ENCODE measurements around the gene HDHD3.
"Not testable (repeated sequence)": the region's sequence is repeated elsewhere in the genome, so short reads cannot be mapped to it uniquely, and the experiment has no call there.

HDHD3 gene

DNA sequence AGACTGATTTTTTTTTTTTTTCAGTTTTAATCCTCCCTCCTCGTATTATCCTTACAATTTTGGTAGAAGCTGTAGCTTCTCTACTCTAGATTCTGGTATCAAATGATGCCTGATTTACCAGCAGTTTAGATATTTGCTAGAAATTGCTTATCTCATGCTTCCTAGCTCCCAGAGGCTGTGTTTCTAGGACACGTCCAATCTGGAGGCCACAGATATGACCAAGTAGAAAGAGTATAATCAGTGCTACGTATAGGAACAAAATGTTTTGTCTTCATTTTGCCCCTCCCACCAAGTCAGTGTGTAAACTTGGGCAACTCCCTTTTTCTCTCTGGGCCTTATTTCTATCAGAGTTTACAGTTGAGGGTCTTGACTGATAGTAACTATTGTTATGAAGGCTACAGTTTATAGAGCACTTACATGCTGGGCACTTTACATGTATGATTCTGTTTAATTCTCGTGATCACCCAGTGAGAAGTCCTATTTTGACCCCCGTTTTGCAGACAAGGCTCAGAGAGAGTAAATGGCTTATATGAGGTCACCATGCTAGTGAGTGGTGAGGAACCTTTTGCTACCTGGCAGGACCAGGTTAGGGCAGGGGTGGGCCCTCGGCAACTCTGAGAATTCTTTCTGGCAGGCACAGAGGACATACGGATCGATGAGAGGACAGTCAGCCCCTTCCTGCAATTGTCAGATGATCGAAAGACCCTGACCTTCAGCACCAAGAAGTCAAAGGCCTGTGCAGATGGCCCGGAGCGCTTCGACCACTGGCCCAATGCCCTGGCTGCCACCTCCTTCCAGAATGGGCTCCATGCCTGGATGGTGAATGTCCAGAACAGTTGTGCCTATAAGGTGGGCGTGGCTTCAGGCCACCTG, 7.6 kb downstream of the HDHD3 start:
- TF ChIP-seq ESRRG (CRISPR knock-in tag; IDR thresholded peaks at IDR 0.05) (no peak), ZNF70 (CRISPR knock-in tag; IDR thresholded peaks at IDR 0.05) (no peak), ZFP3 (CRISPR knock-in tag; IDR thresholded peaks at IDR 0.05) (no peak), TOX (CRISPR knock-in tag; IDR thresholded peaks at IDR 0.05; ENCODE audit: borderline replicate concordance) (no peak), RARB (CRISPR knock-in tag; IDR thresholded peaks at IDR 0.05) (no peak), ARNTL (CRISPR knock-in tag; IDR thresholded peaks at IDR 0.05; ENCODE audit: borderline replicate concordance, low read depth) (no peak), SNAI2 (CRISPR knock-in tag; IDR thresholded peaks at IDR 0.05) (no peak)
- TF ChIP-seq, protein P1, sequence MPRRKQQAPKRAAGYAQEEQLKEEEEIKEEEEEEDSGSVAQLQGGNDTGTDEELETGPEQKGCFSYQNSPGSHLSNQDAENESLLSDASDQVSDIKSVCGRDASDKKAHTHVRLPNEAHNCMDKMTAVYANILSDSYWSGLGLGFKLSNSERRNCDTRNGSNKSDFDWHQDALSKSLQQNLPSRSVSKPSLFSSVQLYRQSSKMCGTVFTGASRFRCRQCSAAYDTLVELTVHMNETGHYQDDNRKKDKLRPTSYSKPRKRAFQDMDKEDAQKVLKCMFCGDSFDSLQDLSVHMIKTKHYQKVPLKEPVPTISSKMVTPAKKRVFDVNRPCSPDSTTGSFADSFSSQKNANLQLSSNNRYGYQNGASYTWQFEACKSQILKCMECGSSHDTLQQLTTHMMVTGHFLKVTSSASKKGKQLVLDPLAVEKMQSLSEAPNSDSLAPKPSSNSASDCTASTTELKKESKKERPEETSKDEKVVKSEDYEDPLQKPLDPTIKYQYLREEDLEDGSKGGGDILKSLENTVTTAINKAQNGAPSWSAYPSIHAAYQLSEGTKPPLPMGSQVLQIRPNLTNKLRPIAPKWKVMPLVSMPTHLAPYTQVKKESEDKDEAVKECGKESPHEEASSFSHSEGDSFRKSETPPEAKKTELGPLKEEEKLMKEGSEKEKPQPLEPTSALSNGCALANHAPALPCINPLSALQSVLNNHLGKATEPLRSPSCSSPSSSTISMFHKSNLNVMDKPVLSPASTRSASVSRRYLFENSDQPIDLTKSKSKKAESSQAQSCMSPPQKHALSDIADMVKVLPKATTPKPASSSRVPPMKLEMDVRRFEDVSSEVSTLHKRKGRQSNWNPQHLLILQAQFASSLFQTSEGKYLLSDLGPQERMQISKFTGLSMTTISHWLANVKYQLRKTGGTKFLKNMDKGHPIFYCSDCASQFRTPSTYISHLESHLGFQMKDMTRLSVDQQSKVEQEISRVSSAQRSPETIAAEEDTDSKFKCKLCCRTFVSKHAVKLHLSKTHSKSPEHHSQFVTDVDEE (CRISPR knock-in tag; IDR thresholded peaks at IDR 0.05), result no peak
- ATAC-seq, result no peak

DNA sequence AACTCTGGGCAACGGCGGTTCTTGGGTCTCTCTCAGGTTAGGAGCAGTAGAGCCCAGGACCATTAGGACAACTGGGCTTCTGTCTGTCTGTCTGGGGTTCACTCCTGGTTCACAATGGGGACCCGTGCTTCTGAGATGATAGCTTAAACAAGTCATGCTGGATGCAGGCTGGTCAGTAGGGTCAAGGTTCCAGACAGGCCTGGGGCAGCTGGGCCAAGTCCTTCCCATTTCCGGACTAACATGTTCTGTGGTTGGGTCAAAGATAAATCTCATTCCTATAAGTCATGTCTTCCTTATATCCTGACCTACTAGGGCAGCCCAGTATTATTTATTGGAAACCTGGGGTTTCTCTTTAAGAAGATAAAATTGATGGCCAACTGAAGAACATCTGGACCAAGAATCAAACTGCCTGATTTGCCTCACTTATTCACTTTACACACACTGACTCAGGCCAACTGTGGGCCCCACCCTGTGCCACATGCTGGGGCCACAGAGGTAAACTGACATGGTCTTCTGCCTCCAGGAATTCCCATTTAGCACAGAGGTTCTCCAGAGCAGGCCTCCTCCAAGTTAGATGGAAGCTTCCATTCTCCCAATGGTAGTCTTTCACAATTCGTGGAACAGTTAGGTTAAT, 8.3 kb downstream of the HDHD3 start:
- no peak for ATAC-seq
- TF ChIP-seq PPARA (CRISPR knock-in tag; IDR thresholded peaks at IDR 0.05; ENCODE audit: borderline replicate concordance) (no peak), ZFP30 (CRISPR knock-in tag; IDR thresholded peaks at IDR 0.05) (no peak), SNAI2 (CRISPR knock-in tag; IDR thresholded peaks at IDR 0.05) (no peak), BACH2 (CRISPR knock-in tag; IDR thresholded peaks at IDR 0.05; ENCODE audit: borderline replicate concordance) (no peak), OSR1 (CRISPR knock-in tag; IDR thresholded peaks at IDR 0.05) (no peak), RARB (CRISPR knock-in tag; IDR thresholded peaks at IDR 0.05) (no peak), ARNTL (CRISPR knock-in tag; IDR thresholded peaks at IDR 0.05; ENCODE audit: borderline replicate concordance, low read depth) (no peak), ESRRG (CRISPR knock-in tag; IDR thresholded peaks at IDR 0.05) (no peak), CSDC2 (CRISPR knock-in tag; IDR thresholded peaks at IDR 0.05) (no peak), ZNF70 (CRISPR knock-in tag; IDR thresholded peaks at IDR 0.05) (no peak), ZNF8 (CRISPR knock-in tag; IDR thresholded peaks at IDR 0.05) (no peak), ZFP3 (CRISPR knock-in tag; IDR thresholded peaks at IDR 0.05) (no peak), ISL1 (CRISPR knock-in tag; IDR thresholded peaks at IDR 0.05) (no peak), GLIS3 (CRISPR knock-in tag; IDR thresholded peaks at IDR 0.05) (no peak), ZNF565 (CRISPR knock-in tag; conservative IDR thresholded peaks at IDR 0.05; ENCODE audit: low read depth) (no peak), ZC3H10 (CRISPR knock-in tag; IDR thresholded peaks at IDR 0.05) (no peak), TOX (CRISPR knock-in tag; IDR thresholded peaks at IDR 0.05; ENCODE audit: borderline replicate concordance) (no peak)

DNA sequence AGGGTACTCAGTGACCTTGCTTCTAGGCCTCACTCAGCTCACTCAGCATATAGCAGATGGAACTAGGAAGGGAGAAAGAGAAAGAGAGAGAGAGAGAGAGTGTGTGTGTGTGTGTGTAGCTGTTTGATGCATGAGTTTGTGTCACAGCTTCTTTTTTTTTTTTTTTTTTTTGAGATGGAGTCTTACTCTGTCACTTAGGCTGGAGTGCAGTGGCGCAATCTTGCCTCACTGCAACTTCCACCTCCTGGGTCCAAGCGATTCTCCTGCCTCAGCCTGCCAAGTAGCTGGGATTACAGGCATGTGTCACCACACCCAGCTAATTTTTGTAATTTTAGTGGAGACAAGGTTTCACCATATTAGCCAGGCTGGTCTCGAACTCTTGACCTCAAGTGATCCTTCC, 11.1 kb downstream of the HDHD3 start:
- ATAC-seq, result not testable (repeated sequence)

DNA sequence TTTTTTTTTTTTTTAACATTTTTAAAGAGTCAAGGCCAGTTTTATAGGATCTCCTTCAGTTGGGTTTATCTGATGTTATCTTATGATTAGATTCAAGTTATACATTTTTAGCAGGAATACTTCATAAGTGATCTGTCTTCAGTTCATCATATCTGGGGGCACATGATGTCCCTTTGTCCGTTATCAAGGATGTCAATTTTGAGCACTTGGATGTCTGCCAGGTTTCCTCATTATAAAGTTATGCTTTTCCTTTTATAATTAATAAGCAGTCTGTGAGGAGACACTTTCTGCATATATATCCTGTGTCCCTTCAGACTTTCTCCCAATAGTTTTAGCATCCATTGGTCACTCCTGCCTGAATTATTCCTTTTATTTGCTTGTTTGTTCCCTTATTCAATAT, 11.8 kb downstream of the HDHD3 start:
- no peak for ATAC-seq
- TF ChIP-seq SNAI2 (CRISPR knock-in tag; IDR thresholded peaks at IDR 0.05), result no peak
- TF ChIP-seq RARB (CRISPR knock-in tag; IDR thresholded peaks at IDR 0.05), result no peak
- no peak for TF ChIP-seq BACH2 (CRISPR knock-in tag; IDR thresholded peaks at IDR 0.05; ENCODE audit: borderline replicate concordance)
- no peak for TF ChIP-seq ZC3H10 (CRISPR knock-in tag; IDR thresholded peaks at IDR 0.05)
- TF ChIP-seq, protein P2, sequence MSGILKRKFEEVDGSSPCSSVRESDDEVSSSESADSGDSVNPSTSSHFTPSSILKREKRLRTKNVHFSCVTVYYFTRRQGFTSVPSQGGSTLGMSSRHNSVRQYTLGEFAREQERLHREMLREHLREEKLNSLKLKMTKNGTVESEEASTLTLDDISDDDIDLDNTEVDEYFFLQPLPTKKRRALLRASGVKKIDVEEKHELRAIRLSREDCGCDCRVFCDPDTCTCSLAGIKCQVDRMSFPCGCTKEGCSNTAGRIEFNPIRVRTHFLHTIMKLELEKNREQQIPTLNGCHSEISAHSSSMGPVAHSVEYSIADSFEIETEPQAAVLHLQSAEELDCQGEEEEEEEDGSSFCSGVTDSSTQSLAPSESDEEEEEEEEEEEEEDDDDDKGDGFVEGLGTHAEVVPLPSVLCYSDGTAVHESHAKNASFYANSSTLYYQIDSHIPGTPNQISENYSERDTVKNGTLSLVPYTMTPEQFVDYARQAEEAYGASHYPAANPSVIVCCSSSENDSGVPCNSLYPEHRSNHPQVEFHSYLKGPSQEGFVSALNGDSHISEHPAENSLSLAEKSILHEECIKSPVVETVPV (CRISPR knock-in tag; IDR thresholded peaks at IDR 0.05), result no peak
- no peak for TF ChIP-seq ZNF70 (CRISPR knock-in tag; IDR thresholded peaks at IDR 0.05)
- TF ChIP-seq PPARA (CRISPR knock-in tag; IDR thresholded peaks at IDR 0.05; ENCODE audit: borderline replicate concordance), result no peak
- no peak for TF ChIP-seq TCF4 (CRISPR knock-in tag; IDR thresholded peaks at IDR 0.05; ENCODE audit: borderline replicate concordance)
- TF ChIP-seq CSDC2 (CRISPR knock-in tag; IDR thresholded peaks at IDR 0.05), result no peak
- TF ChIP-seq, protein P3, sequence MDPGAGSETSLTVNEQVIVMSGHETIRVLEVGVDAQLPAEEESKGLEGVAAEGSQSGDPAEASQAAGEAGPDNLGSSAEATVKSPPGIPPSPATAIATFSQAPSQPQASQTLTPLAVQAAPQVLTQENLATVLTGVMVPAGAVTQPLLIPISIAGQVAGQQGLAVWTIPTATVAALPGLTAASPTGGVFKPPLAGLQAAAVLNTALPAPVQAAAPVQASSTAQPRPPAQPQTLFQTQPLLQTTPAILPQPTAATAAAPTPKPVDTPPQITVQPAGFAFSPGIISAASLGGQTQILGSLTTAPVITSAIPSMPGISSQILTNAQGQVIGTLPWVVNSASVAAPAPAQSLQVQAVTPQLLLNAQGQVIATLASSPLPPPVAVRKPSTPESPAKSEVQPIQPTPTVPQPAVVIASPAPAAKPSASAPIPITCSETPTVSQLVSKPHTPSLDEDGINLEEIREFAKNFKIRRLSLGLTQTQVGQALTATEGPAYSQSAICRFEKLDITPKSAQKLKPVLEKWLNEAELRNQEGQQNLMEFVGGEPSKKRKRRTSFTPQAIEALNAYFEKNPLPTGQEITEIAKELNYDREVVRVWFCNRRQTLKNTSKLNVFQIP (CRISPR knock-in tag; IDR thresholded peaks at IDR 0.05; ENCODE audit: borderline replicate concordance, low read depth), result no peak
- TF ChIP-seq ISL1 (CRISPR knock-in tag; IDR thresholded peaks at IDR 0.05), result no peak
- TF ChIP-seq GLIS3 (CRISPR knock-in tag; IDR thresholded peaks at IDR 0.05), result no peak
- TF ChIP-seq, protein P4, sequence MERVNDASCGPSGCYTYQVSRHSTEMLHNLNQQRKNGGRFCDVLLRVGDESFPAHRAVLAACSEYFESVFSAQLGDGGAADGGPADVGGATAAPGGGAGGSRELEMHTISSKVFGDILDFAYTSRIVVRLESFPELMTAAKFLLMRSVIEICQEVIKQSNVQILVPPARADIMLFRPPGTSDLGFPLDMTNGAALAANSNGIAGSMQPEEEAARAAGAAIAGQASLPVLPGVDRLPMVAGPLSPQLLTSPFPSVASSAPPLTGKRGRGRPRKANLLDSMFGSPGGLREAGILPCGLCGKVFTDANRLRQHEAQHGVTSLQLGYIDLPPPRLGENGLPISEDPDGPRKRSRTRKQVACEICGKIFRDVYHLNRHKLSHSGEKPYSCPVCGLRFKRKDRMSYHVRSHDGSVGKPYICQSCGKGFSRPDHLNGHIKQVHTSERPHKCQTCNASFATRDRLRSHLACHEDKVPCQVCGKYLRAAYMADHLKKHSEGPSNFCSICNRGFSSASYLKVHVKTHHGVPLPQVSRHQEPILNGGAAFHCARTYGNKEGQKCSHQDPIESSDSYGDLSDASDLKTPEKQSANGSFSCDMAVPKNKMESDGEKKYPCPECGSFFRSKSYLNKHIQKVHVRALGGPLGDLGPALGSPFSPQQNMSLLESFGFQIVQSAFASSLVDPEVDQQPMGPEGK (CRISPR knock-in tag; IDR thresholded peaks at IDR 0.05; ENCODE audit: borderline replicate concordance), result no peak
- TF ChIP-seq ZFP30 (CRISPR knock-in tag; IDR thresholded peaks at IDR 0.05), result no peak
- TF ChIP-seq ARNTL (CRISPR knock-in tag; IDR thresholded peaks at IDR 0.05; ENCODE audit: borderline replicate concordance, low read depth), result no peak
